Mucosa of descending colon (tissue), 3 donors: ENCODE results near the gene EIF3D. TPM values are rescaled to one million over a fixed set of nuclear protein-coding genes. Genes with fewer than 3 reads are reported as not detected.

Source experiments
- ATAC-seq: fragments of 200-7000 bp; cut with Tn5 transposase; one replicate; pipeline ENCODE4 v1.9.1; 2020; ENCODE audit warnings: mild to moderate bottlenecking, moderate library complexity
- DNase-seq, 3 donors: peaks; one replicate each; pipeline ENCODE4 v3.0.0-alpha.2; 2020
- H3K36me3 ChIP-seq: fragments of 200-600 bp; one replicate; pipeline ENCODE4 v1.8.0; 2021; ENCODE audit warnings: low read depth, mild to moderate bottlenecking
- H3K4me1 ChIP-seq: fragments of 200-600 bp; one replicate; pipeline ENCODE4 v1.8.0; 2021; ENCODE audit warnings: low read depth, mild to moderate bottlenecking
- H3K4me3 ChIP-seq: fragments of 200-600 bp; one replicate; pipeline ENCODE4 v1.8.0; 2021; ENCODE audit warnings: mild to moderate bottlenecking
- H3K9me3 ChIP-seq: fragments of 200-600 bp; one replicate; pipeline ENCODE4 v1.8.0; 2021; ENCODE audit warnings: mild to moderate bottlenecking
- CTCF ChIP-seq: fragments of 200-600 bp; IDR thresholded peaks from one replicate; pipeline ENCODE4 v1.8.0; 2022; ENCODE audit warnings: antibody characterized with exemption, mild to moderate bottlenecking
- intact Hi-C, 2 donors: fragments of 100-400 bp; cut with DNase I in 1 of 2; cut with micrococcal nuclease in 1 of 2; formaldehyde crosslinking; loops; one replicate each; pipeline versions ENCODE4 v1.11.0 to v1.11.1; 2022; cut with DNase I, micrococcal nuclease
- total RNA-seq, 3 donors: library from RNA; stranded (reverse); fragmentation: NEBNext Ultra II Directional in 2 of 3; extraction: Animal tissue kit (Norgen Biotek cat#: 25700) in 2 of 3; gene quantifications; one replicate each; pipeline versions ENCODE4 v1.2.1 to v1.2.4, GENCODE V29; 2021 to 2023
- donor health status: DM: no; HTN: no; CAD: no; lungs with moderate emphysema.
- donor health status: DM: no; HTN: no; CAD: no.
- donor health status: DM: no; HTN: yes; CAD: no.

The EIF3D gene
- total RNA-seq, 3 donors from 2014 or later: 135 to 145 (median 142) TPM

GRCh38 chr22:36549033-36549432 is 20.1 kb upstream of the EIF3D start:
- no peak for ATAC-seq
- H3K9me3 ChIP-seq: no peaks in the 10 kb centered on the region
- intact Hi-C loops: loop anchor here in 1 of 2 donors (10.0 kb wide), 2 partner anchors 226 to 306 kb away; partner anchors contain the start of gene IFT27

GRCh38 chr22:36548606-36549005 is 19.6 kb upstream of the EIF3D start:
- Histone ChIP-seq H3K9me3 (no peaks in the 10 kb centered on the region), H3K36me3 (no peaks in the 10 kb centered on the region), H3K4me3 (no peak overlapping the region), H3K4me1 (no peaks in the 10 kb centered on the region)
- ATAC-seq: peak; percentile 34
- no peak for DNase-seq
- intact Hi-C loops: loop anchor here in 1 of 2 donors (10.0 kb wide), 2 partner anchors 226 to 306 kb away; partner anchors contain the start of gene IFT27
- TF ChIP-seq CTCF: no peak

More at GRCh38 chr22:36549033-36549432, 20.1 kb upstream of the EIF3D start:
- DNase-seq: no peak
- H3K4me3 ChIP-seq: no peak overlapping the region
- TF ChIP-seq CTCF: no peak
- H3K4me1 ChIP-seq: no peaks in the 10 kb centered on the region
- H3K36me3 ChIP-seq: no peaks in the 10 kb centered on the region

- intact Hi-C loops: loop anchor here in 1 of 2 donors (10.0 kb wide), 2 partner anchors 228 to 308 kb away; partner anchors contain the start of gene IFT27
- ATAC-seq: no peak
Measured at GRCh38 chr22:36546932-36547331, 18.0 kb upstream of the EIF3D start.

GRCh38 chr22:36546092-36546804 is 17.3 kb upstream of the EIF3D start:
- intact Hi-C loops: loop anchor here in 1 of 2 donors (10.0 kb wide), 2 partner anchors 229 to 309 kb away; partner anchors contain the start of gene IFT27
- H3K4me3 ChIP-seq: no peak overlapping the region
- H3K9me3 ChIP-seq: no peaks in the 10 kb centered on the region
- ATAC-seq (peak; percentile 64), DNase-seq (peak in 1 of 3 donors; percentile 22)
- no peak for TF ChIP-seq CTCF
- no peaks in the 10 kb centered on the region for H3K4me1 ChIP-seq
- H3K36me3 ChIP-seq: no peaks in the 10 kb centered on the region

More at GRCh38 chr22:36546932-36547331, 18.0 kb upstream of the EIF3D start:
- H3K4me1 ChIP-seq: no peaks in the 10 kb centered on the region
- no peaks in the 10 kb centered on the region for H3K36me3 ChIP-seq
- no peak overlapping the region for H3K4me3 ChIP-seq
- no peak for DNase-seq
- no peaks in the 10 kb centered on the region for H3K9me3 ChIP-seq
- no peak for TF ChIP-seq CTCF

- no peaks in the 10 kb centered on the region for H3K4me1 ChIP-seq
- no peaks in the 10 kb centered on the region for H3K36me3 ChIP-seq
- H3K4me3 ChIP-seq: no peak overlapping the region
- intact Hi-C loops: loop anchor here in 1 of 2 donors (10.0 kb wide), 2 partner anchors 231 to 311 kb away; partner anchors contain the start of gene IFT27
- no peak for DNase-seq
- H3K9me3 ChIP-seq: no peaks in the 10 kb centered on the region
- no peak for TF ChIP-seq CTCF
- ATAC-seq: no peak
Measured at GRCh38 chr22:36544107-36544620, 15.2 kb upstream of the EIF3D start.
